GM12878 (cell line): ENCODE measurements around the gene CHMP4B. TPM values are rescaled to one million over a fixed set of nuclear protein-coding genes. Genes with fewer than 3 reads are reported as not detected.

Experiments used
- ATAC-seq: fragments of 200-7000 bp; cut with Tn5 transposase; 3 replicates; pipeline ENCODE4 v1.9.1; 2020; ENCODE audit warnings: mild to moderate bottlenecking, moderate library complexity
- BruUV-seq: library from RNA; stranded (reverse); fragments of 400-500 nt; replicated peaks from 2 replicates; lab custom pipeline; 2021; lab: Mats Ljungman, UMichigan
- CTCF ChIA-PET: fragments of 300-600 bp; sonication (Branson Sonifier 250); formaldehyde crosslinking; extraction: SDS; loops from one replicate; lab custom pipeline; 2021; ENCODE audit warnings: inconsistent platforms; lab: Yijun Ruan, JAX
- POLR2A ChIA-PET: fragments of 350-600 bp; formaldehyde crosslinking; extraction: SDS; loops from one replicate; lab custom pipeline; 2021; ENCODE audit warnings: inconsistent platforms; lab: Charles Lee
- RAD21 ChIA-PET: fragments of 300-600 bp; sonication (Branson Sonifier 250); formaldehyde crosslinking; loops from one replicate; lab custom pipeline; 2023; ENCODE audit warnings: antibody characterized with exemption; ENCODE audit not compliant: unreplicated experiment; lab: Charles Lee
- SMC1A ChIA-PET: fragments of 300-600 bp; sonication (Branson Sonifier 250); formaldehyde crosslinking; loops from one replicate; lab custom pipeline; 2023; ENCODE audit not compliant: unreplicated experiment, uncharacterized antibody; lab: Charles Lee
- DNase-seq: peaks from one replicate; pipeline ENCODE4 v3.0.0-alpha.2; 2011; ENCODE audit warnings: low read depth, low spot score
- FAIRE-seq: peaks from 3 replicates; lab custom pipeline; 2011; peaks lifted over from hg19 to GRCh38; lab: Jason Lieb, UNC
- H2AFZ ChIP-seq: 2 replicates; pipeline ENCODE4 v1.6.0; 2011; ENCODE audit warnings: low read depth, low read length, control low read depth; ENCODE audit not compliant: control insufficient read depth
- H3K27ac ChIP-seq: 2 replicates; pipeline ENCODE4 v1.5.1; 2011; ENCODE audit warnings: control low read depth; ENCODE audit not compliant: control insufficient read depth, insufficient read depth
- H3K27me3 ChIP-seq, 2 experiments: replicated peaks in 1 of 2; 2 replicates each; pipeline versions ENCODE4 v1.6.0 to v1.6.1; 2011; ENCODE audit warnings: low read length in 1 of 2; ENCODE audit not compliant: control insufficient read depth in 2 of 2, insufficient read depth in 2 of 2
- H3K36me3 ChIP-seq, 2 experiments: 2 replicates each; pipeline ENCODE4 v1.5.1; 2011; ENCODE audit warnings: low read length in 1 of 2; ENCODE audit not compliant: control insufficient read depth in 2 of 2, insufficient read depth in 2 of 2
- H3K4me1 ChIP-seq: 2 replicates; pipeline ENCODE4 v1.6.1; 2011; ENCODE audit warnings: mild to moderate bottlenecking, low read length, moderate library complexity, mixed read lengths; ENCODE audit not compliant: control insufficient read depth, insufficient read depth
- H3K4me2 ChIP-seq: 2 replicates; pipeline ENCODE4 v1.6.0; 2011; ENCODE audit warnings: control low read depth; ENCODE audit not compliant: control insufficient read depth, insufficient read depth
- H3K4me3 ChIP-seq: fragments of 200-600 bp; sonication (generic); 2 replicates; pipeline ENCODE4 v1.5.1; 2016
- H3K79me2 ChIP-seq: 2 replicates; pipeline ENCODE4 v1.6.0; 2011; ENCODE audit warnings: low read length; ENCODE audit not compliant: control insufficient read depth, insufficient read depth
- H3K9ac ChIP-seq: 2 replicates; pipeline ENCODE4 v1.8.0; 2011; ENCODE audit warnings: low read length, control low read depth, mixed read lengths; ENCODE audit not compliant: control insufficient read depth, insufficient read depth
- H3K9me3 ChIP-seq: replicated peaks from 3 replicates; pipeline ENCODE4 v1.5.1; 2011; ENCODE audit warnings: mild to moderate bottlenecking, low read length; ENCODE audit not compliant: control insufficient read depth, insufficient read depth
- H4K20me1 ChIP-seq: 2 replicates; pipeline ENCODE4 v1.6.0; 2011; ENCODE audit not compliant: control insufficient read depth, insufficient read depth
- BACH1 ChIP-seq: fragments of 450-650 bp; IDR thresholded peaks from 2 replicates; pipeline ENCODE4 v1.6.1; 2017; ENCODE audit warnings: mild to moderate bottlenecking, borderline replicate concordance
- BCL11A ChIP-seq: IDR thresholded peaks from 2 replicates; pipeline ENCODE4 v1.6.1; 2011; ENCODE audit warnings: low read depth, low read length
- BMI1 ChIP-seq: fragments of 450-650 bp; IDR thresholded peaks from 2 replicates; pipeline ENCODE4 v1.6.1; 2016; ENCODE audit warnings: mild to moderate bottlenecking, moderate library complexity, borderline replicate concordance
- CBX5 ChIP-seq: sonication (generic); IDR thresholded peaks from 2 replicates; pipeline ENCODE4 v1.6.1; 2016; ENCODE audit warnings: low read depth, moderate library complexity, mild to moderate bottlenecking, inconsistent platforms
- JUND ChIP-seq: IDR thresholded peaks from 2 replicates; pipeline ENCODE4 v1.6.1; 2012; ENCODE audit warnings: low read depth, mild to moderate bottlenecking, low read length, improper control_type of control experiment, moderate library complexity
- MAX ChIP-seq: IDR thresholded peaks from 2 replicates; pipeline ENCODE4 v1.6.1; 2012; ENCODE audit warnings: low read depth, low read length, improper control_type of control experiment
- MEF2B ChIP-seq: fragments of 450-650 bp; IDR thresholded peaks from 2 replicates; pipeline ENCODE4 v1.6.1; 2018; ENCODE audit warnings: mild to moderate bottlenecking, moderate library complexity; ENCODE audit not compliant: partially characterized antibody, poor library complexity, severe bottlenecking
- NFYA ChIP-seq: IDR thresholded peaks from 2 replicates; pipeline ENCODE4 v1.6.1; 2011; ENCODE audit warnings: low read depth, mild to moderate bottlenecking, low read length, improper control_type of control experiment, borderline replicate concordance
- PAX8 ChIP-seq: fragments of 450-650 bp; IDR thresholded peaks from 2 replicates; pipeline ENCODE4 v1.6.1; 2017; ENCODE audit warnings: mild to moderate bottlenecking, moderate library complexity
- POLR2AphosphoS2 ChIP-seq: IDR thresholded peaks from 2 replicates; pipeline ENCODE4 v1.6.1; 2011; ENCODE audit warnings: low read depth, mild to moderate bottlenecking, low read length, improper control_type of control experiment, moderate library complexity
- POU2F2 ChIP-seq: IDR thresholded peaks from 3 replicates; pipeline ENCODE4 v1.6.1; 2011; ENCODE audit warnings: low read depth, mild to moderate bottlenecking, low read length, borderline replicate concordance
- SPI1 ChIP-seq: IDR thresholded peaks from 2 replicates; pipeline ENCODE4 v1.6.1; 2011; ENCODE audit warnings: low read depth, mild to moderate bottlenecking, low read length, moderate library complexity, borderline replicate concordance; ENCODE audit not compliant: insufficient read depth
- SREBF1 ChIP-seq: IDR thresholded peaks from 2 replicates; pipeline ENCODE4 v1.6.1; 2012; ENCODE audit warnings: mild to moderate bottlenecking, low read length
- SRF ChIP-seq, 2 experiments: IDR thresholded peaks; 2 replicates each; pipeline ENCODE4 v1.6.1; 2011; ENCODE audit warnings: low read depth in 2 of 2, low read length in 2 of 2, mild to moderate bottlenecking in 1 of 2, moderate library complexity in 1 of 2
- USF2 ChIP-seq: IDR thresholded peaks from 2 replicates; pipeline ENCODE4 v1.6.1; 2011; ENCODE audit warnings: low read depth, low read length, improper control_type of control experiment, borderline replicate concordance
- ZBED1 ChIP-seq: IDR thresholded peaks from 2 replicates; pipeline ENCODE4 v1.6.1; 2016; ENCODE audit warnings: borderline replicate concordance
- ZBTB33 ChIP-seq: fragments of 450-650 bp; IDR thresholded peaks from 2 replicates; pipeline ENCODE4 v1.6.1; 2017; ENCODE audit warnings: mild to moderate bottlenecking
- whole genome bisulfite sequencing: methylation state at CpG from one replicate; pipeline ENCODE4 v1.1.6; 2016; ENCODE audit warnings: low lambda C conversion rate; ENCODE audit not compliant: insufficient replicate concordance, insufficient coverage; ENCODE audit errors: missing lambda C conversion rate; 5-methylcytosine and 5-hydroxymethylcytosine counted together
- in situ Hi-C: fragments of 300-500 bp; cut with MboI; formaldehyde crosslinking; loops from 9 replicates; pipeline ENCODE4 v1.14.3; 2018; ENCODE audit warnings: mixed read lengths
- intact Hi-C: fragments of 100-400 bp; cut with micrococcal nuclease; formaldehyde crosslinking; loops from one replicate; pipeline ENCODE4 v1.14.2; 2022; ENCODE audit not compliant: unreplicated experiment
- polyA plus RNA-seq, 11 experiments: library from polyadenylated mRNA; depleted of rRNA in 4 of 11; unstranded in 6 of 11; stranded (reverse) in 5 of 11; fragments of >200 nt; fragmentation: Nextera tagmentation in 4 of 11; fragmentation: Illumina TruSeq in 1 of 11; extraction: Ambion mirVana in 4 of 11; extraction: Trizol in 1 of 11; gene quantifications; 1 replicate in 1 of 11; 2 replicates in 10 of 11; pipeline versions ENCODE4 v1.2.1 to v1.2.3, GENCODE V29; 2011 to 2016; ENCODE audit warnings: inconsistent platforms in 2 of 11, missing spikeins in 2 of 11, low read depth in 1 of 11
- total RNA-seq, 4 experiments: library from RNA; depleted of rRNA in 3 of 4; stranded (reverse); fragments of >200 nt in 3 of 4; fragmentation: Illumina TruSeq in 1 of 4; extraction: Trizol in 1 of 4; gene quantifications; 2 replicates each; pipeline versions ENCODE4 v1.2.1 to v1.2.3, GENCODE V29; 2013 to 2021

The CHMP4B gene
- total and polyA plus RNA-seq, 10 of the 15 experiments (the other 5 are each of a cell fraction or from before 2014, with no cell fraction given) = 4.2 to 118 (median 49.6) TPM

- TF ChIP-seq BACH1 = no peak
- TF ChIP-seq NFYA = no peak
These were observed 14.5 kb downstream of the CHMP4B start (continued) for GRCh38 chr20:33825340-33826269.

- ATAC-seq = no peak; the same call in 2 of the 3 replicates
- peaks cover 8% of the 10 kb centered on the region for H4K20me1 ChIP-seq
- H3K27ac ChIP-seq = no peak overlapping the region
- no peak for DNase-seq
- H3K4me2 ChIP-seq = no peak overlapping the region
- no peak overlapping the region for H2AFZ ChIP-seq
- H3K4me1 ChIP-seq = peaks cover 9% of the 10 kb centered on the region
- no peaks in the 10 kb centered on the region for H3K27me3 ChIP-seq
- peaks cover 6 to 21% of the 10 kb centered on the region in 2 experiments for H3K36me3 ChIP-seq
- intact Hi-C loops = no loop called here
- H3K4me3 ChIP-seq = no peak overlapping the region
- no peak for FAIRE-seq
- no peaks in the 10 kb centered on the region for H3K9me3 ChIP-seq
- TSS peak; percentile 28 for BruUV-seq
- ChIA-PET CTCF (interaction anchor here (1.0 to 3.2 kb wide), 4 partner anchors 8 to 34 kb away, joined by 4 to 16 read pairs (median 4); no protein-coding TSS in a partner anchor), POLR2A (interaction anchor here (1.1 to 1.2 kb wide), 2 partner anchors 10 to 14 kb away, joined by 3 to 6 read pairs; no protein-coding TSS in a partner anchor), SMC1A (interaction anchor here (1.0 to 4.4 kb wide), 5 partner anchors 14 to 34 kb away, joined by 3 to 26 read pairs (median 3); partner anchors contain the start of gene CHMP4B), RAD21 (interaction anchor here (1.5 kb wide), 1 partner anchor 10 kb away, joined by 3 read pairs; no protein-coding TSS in a partner anchor)
- in situ Hi-C loops = no loop called here
- 74% methylated on average over 5 of the region's 5 CpGs for WGBS
- peaks cover 78% of the 10 kb centered on the region for H3K79me2 ChIP-seq
- no peak overlapping the region for H3K9ac ChIP-seq
- TF ChIP-seq USF2 (no peak), PAX8 (no peak), SRF (IDR thresholded peaks at IDR 0.05; ENCODE audit: low read depth in 2 of 2, low read length in 2 of 2) (peak; percentile 7 to 67; a peak in 1 of 4 replicates), BCL11A (no peak), ZBED1 (no peak), ZBTB33 (no peak), POU2F2 (no peak), JUND (no peak), MAX (no peak), SREBF1 (no peak), POLR2AphosphoS2 (no peak), BMI1 (no peak), MEF2B (no peak), SPI1 (no peak), CBX5 (no peak)
These were observed 15.2 kb downstream of the CHMP4B start for GRCh38 chr20:33826270-33826897.
